GM12864 (cell line): Measurements from ENCODE around the gene RNF34.

Source experiments
- DNase-seq: peaks from one replicate; pipeline ENCODE4 v3.0.0-alpha.2; 2011; ENCODE audit warnings: low read depth
- H3K4me3 ChIP-seq: 2 replicates; pipeline ENCODE4 v1.5.1; 2011; ENCODE audit warnings: mild to moderate bottlenecking, low read depth, low read length, control low read depth
- TF ChIP-seq, protein P1 (sequence below): IDR thresholded peaks from 2 replicates; pipeline ENCODE4 v1.5.1; 2011; ENCODE audit warnings: low read depth, mild to moderate bottlenecking, moderate library complexity, low read length, control low read depth, inconsistent platforms; ENCODE audit errors: missing control alignments

The RNF34 gene

DNA sequence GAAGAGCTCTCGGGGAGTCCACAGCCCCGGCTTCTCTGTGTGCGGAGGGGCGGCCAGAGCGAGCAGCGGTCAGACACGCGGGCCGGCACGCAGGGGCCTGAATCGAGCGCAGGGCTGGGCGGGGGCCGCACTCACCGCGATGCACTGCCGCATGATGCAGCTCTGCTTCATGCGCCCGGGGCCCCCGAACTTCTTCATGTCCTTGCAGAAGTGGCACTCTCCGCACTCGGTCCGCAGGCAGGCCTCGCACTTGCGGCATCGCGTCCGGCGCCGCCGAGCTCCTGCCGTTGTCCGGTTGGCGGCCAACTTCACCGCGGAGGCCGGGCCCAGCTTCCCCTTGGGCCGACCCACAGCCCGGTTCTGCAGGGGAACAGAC, 53.1 kb downstream of the RNF34 start:
- TF ChIP-seq, protein P1, sequence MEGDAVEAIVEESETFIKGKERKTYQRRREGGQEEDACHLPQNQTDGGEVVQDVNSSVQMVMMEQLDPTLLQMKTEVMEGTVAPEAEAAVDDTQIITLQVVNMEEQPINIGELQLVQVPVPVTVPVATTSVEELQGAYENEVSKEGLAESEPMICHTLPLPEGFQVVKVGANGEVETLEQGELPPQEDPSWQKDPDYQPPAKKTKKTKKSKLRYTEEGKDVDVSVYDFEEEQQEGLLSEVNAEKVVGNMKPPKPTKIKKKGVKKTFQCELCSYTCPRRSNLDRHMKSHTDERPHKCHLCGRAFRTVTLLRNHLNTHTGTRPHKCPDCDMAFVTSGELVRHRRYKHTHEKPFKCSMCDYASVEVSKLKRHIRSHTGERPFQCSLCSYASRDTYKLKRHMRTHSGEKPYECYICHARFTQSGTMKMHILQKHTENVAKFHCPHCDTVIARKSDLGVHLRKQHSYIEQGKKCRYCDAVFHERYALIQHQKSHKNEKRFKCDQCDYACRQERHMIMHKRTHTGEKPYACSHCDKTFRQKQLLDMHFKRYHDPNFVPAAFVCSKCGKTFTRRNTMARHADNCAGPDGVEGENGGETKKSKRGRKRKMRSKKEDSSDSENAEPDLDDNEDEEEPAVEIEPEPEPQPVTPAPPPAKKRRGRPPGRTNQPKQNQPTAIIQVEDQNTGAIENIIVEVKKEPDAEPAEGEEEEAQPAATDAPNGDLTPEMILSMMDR = no peak
- no peak for DNase-seq
- H3K4me3 ChIP-seq = no peak overlapping the region

DNA sequence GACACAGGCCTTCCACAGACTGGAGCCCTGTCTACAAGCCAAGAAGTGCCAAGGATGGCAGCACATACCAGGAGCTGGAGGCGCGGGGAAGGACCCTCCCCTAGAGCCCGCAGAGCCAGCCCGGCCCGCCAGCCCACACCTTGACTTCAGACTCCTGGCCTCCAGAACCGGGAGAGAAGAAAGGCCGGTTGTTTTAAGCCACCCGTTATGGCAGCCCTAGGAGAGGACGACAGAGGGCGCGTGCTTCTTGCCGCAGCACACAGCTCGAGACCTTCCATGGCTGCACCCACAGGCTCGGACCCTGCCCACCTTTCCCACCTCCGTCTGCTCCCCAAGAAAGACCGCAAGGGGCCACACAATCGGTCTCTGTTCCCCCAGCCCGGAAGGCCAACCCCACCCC, 53.7 kb downstream of the RNF34 start:
- TF ChIP-seq, protein P1 = no peak
- H3K4me3 ChIP-seq = no peak overlapping the region
- no peak for DNase-seq

DNA sequence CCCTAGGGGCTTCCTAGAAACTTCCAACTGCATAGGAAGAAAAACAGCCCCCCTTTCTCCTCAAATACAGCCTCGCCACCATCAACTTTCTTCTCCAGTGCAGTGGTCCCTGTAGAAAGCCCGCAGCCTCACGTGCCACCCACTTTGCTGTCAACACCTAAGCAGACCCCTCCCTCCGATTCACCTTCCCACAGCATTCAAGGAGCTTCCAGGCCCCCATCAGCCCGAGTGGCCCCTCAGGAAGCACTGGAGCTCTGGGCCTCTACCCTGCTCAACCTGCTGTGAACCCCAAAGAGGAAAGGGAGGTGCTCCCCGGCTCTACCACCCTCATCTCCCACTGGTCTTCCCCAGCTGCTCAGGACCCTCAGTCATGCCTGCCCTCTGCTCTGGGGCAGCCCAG, 55.0 kb downstream of the RNF34 start:
- DNase-seq = no peak
- no peak overlapping the region for H3K4me3 ChIP-seq
- TF ChIP-seq, protein P1 = no peak

DNA sequence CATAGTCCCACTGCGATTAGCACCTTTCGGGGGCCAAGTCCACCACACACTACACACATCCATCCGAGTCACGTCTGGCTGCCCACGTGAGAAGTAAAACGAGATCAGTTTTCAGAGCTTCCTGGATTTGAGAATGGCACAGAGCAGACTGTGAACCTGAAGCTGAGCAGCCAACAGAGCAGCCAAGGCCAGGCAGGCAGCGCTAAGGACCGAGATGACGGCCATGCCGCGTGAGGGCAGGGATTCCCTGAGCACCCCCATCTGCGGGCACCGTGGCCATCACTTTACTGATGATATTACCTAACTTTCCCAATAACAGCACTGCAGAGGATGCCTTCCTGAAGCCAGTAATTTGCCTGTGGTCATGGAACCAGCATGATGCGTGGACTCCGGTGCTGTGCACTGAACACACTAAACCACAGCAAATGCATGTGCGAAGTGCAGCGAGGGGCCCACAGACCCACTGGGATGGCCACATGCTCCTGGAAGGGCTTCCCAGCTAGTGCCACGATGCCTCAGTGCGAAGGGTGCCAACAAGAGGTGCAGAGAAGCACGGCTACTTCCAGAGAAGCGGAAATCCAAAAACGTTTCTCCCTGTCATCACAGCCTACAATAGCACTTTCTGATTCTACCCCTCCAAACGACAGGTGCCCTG, 56.0 kb downstream of the RNF34 start:
- no peak overlapping the region for H3K4me3 ChIP-seq
- TF ChIP-seq, protein P1 = no peak
- no peak for DNase-seq

DNA sequence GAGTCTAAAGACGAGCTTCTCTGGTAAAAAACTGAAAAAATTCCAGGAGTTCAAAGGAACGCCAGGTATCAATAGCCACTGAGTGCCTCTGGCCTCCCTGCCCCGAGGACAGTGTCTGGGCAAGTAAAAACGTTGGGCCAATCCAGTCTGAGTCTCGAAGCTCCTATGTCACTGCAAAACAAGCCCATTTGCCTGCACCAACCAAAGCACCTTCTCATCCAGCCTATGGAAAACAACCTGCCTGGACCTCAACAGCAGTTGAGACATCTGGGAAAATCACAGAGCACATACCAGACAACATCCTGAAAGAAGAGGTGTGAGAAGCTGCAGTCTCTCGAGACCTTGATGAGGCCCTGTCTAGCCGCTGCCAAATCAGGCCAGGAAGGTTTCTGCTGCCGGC, 56.6 kb downstream of the RNF34 start:
- TF ChIP-seq, protein P1 = no peak
- no peak overlapping the region for H3K4me3 ChIP-seq
- DNase-seq = no peak

DNA sequence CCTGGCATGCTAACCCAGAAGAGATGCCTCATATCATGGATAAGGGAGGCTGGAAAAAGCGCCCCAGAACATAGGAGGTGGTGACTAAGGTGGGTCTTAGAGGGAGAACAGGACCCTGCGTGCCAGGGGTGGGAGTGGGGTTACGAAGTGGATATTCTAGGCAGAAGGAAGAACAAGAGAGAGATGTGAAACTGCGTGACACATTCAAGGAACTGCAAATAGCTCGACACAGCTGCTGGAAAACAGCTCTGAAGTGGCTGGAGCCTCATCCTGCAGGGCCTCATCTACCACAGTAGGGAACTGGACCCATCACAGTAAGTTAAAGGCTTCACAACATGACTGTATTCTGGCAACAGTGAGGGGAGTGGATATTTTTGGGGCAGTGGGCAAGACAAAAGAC, 61.1 kb downstream of the RNF34 start:
- TF ChIP-seq, protein P1 = no peak
- H3K4me3 ChIP-seq = no peak overlapping the region
- DNase-seq = no peak

DNA sequence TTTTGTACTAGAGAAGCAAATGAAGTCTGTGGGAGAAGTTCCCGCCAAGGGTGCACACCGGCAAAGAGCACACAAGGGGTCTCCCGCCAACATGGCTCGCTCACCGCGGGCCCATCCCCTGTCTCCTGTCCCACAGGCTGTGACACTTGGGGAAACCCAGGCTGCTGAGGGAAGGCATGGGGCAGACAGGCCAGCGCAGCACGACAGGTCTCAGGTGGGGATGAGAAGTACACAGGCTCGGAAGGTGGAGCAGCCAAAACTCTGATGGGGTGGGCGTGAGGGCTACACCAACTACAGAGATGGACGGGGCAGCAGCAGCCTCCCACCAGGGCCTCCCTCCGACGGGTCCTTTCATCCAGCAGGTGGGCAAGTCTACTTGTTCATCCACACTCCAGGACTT, 64.4 kb downstream of the RNF34 start:
- TF ChIP-seq, protein P1 = no peak
- no peak overlapping the region for H3K4me3 ChIP-seq
- DNase-seq = no peak
